ENCODE data around the gene MCC.
A peak's percentile ranks its signal among the peaks of the same experiment; 100 is the strongest.

Gene MCC

GRCh38 chr5:113217619-113218184 lies 270.6 kb downstream of the MCC start:
- DNase-seq = peak; percentile 82

- no peak for DNase-seq
Observed at GRCh38 chr5:113216545-113216944, 271.7 kb downstream of the MCC start.

GRCh38 chr5:113215401-113216060 lies 272.7 kb downstream of the MCC start:
- no peak for DNase-seq

GRCh38 chr5:113214606-113215323 lies 273.5 kb downstream of the MCC start:
- DNase-seq = no peak

GRCh38 chr5:113213551-113214425 lies 274.5 kb downstream of the MCC start:
- DNase-seq = no peak

- no peak for DNase-seq
Observed at GRCh38 chr5:113212244-113212920, 275.9 kb downstream of the MCC start.

GRCh38 chr5:113209498-113209897 lies 278.8 kb downstream of the MCC start:
- no peak for DNase-seq

- no peak for DNase-seq
Observed at GRCh38 chr5:113205807-113206206, 282.4 kb downstream of the MCC start.

- no peak for DNase-seq
Observed at GRCh38 chr5:113205323-113205722, 282.9 kb downstream of the MCC start.

- DNase-seq = no peak
Observed at GRCh38 chr5:113204525-113205161, 283.6 kb downstream of the MCC start.

- DNase-seq = no peak
Observed at GRCh38 chr5:113203916-113204315, 284.3 kb downstream of the MCC start.

GRCh38 chr5:113202746-113203716 lies 285.2 kb downstream of the MCC start:
- DNase-seq = peak; percentile 43

GRCh38 chr5:113202287-113202686 lies 286.0 kb downstream of the MCC start:
- no peak for DNase-seq

GRCh38 chr5:113201715-113202114 lies 286.5 kb downstream of the MCC start:
- DNase-seq = no peak

GRCh38 chr5:113199122-113199905 lies 288.9 kb downstream of the MCC start:
- no peak for DNase-seq

- DNase-seq = no peak
Observed at GRCh38 chr5:113197456-113198200, 290.6 kb downstream of the MCC start.

- peak; percentile 40 for DNase-seq
Observed at GRCh38 chr5:113195771-113196170, 292.5 kb downstream of the MCC start.

- no peak for DNase-seq
Observed at GRCh38 chr5:113195251-113195650, 293.0 kb downstream of the MCC start.

- no peak for DNase-seq
Observed at GRCh38 chr5:113194591-113194990, 293.7 kb downstream of the MCC start.
